NB4 (cell line): ENCODE results near the gene FUOM.

Experiments used
- MYC ChIP-seq: IDR thresholded peaks from 2 replicates; pipeline ENCODE4 v1.6.1; 2011; ENCODE audit warnings: low read depth, low read length
- POLR2A ChIP-seq: IDR thresholded peaks from 2 replicates; pipeline ENCODE4 v1.6.1; 2011; ENCODE audit warnings: mild to moderate bottlenecking; ENCODE audit not compliant: insufficient read length; ENCODE audit errors: extremely low read depth
- TF ChIP-seq, protein P1 (sequence below): IDR thresholded peaks from one replicate; pipeline ENCODE4 v1.5.1; 2012; ENCODE audit warnings: low read depth, low read length
- TF ChIP-seq, protein P2 (sequence below): IDR thresholded peaks from 2 replicates; pipeline ENCODE4 v1.6.1; 2011; ENCODE audit warnings: low read depth, low read length

DNA sequence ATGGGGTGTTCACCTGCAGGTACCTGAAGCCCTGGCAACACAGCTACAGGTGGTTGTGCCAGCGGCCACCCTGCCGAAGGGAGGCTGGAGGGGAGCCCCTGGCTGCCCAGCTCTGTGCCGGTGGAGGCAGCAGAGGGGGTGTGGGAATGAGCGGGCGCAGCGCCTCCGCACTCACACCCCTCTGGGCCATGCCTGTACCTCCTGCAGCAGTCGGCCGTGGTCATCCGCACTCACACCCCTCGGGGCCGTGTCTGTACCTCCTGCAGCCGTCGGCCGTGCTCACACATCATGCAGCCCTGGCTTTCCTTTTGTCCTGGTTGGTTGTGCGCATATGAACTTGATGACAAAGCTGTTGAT lies 47.4 kb downstream of the FUOM start:
- TF ChIP-seq, protein P1, sequence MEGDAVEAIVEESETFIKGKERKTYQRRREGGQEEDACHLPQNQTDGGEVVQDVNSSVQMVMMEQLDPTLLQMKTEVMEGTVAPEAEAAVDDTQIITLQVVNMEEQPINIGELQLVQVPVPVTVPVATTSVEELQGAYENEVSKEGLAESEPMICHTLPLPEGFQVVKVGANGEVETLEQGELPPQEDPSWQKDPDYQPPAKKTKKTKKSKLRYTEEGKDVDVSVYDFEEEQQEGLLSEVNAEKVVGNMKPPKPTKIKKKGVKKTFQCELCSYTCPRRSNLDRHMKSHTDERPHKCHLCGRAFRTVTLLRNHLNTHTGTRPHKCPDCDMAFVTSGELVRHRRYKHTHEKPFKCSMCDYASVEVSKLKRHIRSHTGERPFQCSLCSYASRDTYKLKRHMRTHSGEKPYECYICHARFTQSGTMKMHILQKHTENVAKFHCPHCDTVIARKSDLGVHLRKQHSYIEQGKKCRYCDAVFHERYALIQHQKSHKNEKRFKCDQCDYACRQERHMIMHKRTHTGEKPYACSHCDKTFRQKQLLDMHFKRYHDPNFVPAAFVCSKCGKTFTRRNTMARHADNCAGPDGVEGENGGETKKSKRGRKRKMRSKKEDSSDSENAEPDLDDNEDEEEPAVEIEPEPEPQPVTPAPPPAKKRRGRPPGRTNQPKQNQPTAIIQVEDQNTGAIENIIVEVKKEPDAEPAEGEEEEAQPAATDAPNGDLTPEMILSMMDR: no peak
- TF ChIP-seq POLR2A (no peak), MYC (no peak)
- TF ChIP-seq, protein P2, sequence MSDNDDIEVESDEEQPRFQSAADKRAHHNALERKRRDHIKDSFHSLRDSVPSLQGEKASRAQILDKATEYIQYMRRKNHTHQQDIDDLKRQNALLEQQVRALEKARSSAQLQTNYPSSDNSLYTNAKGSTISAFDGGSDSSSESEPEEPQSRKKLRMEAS: no peak
